Hepatocyte (in vitro differentiated cells): ENCODE data around the gene ARL2BP. TPM values are rescaled to one million over a fixed set of nuclear protein-coding genes. Genes with fewer than 3 reads are reported as not detected.

Source experiments
- DNase-seq: peaks from one replicate; pipeline ENCODE4 v3.0.0-alpha.2; 2016; ENCODE audit warnings: low spot score
- H2AFZ ChIP-seq: fragments of 200-600 bp; sonication (generic); 2 replicates; pipeline ENCODE4 v1.6.0; 2016; ENCODE audit warnings: antibody characterized with exemption, mild to moderate bottlenecking
- H3K27ac ChIP-seq: fragments of 200-600 bp; sonication (generic); 2 replicates; pipeline ENCODE4 v1.5.1; 2016; ENCODE audit warnings: mild to moderate bottlenecking
- H3K27me3 ChIP-seq: fragments of 200-600 bp; sonication (generic); 2 replicates; pipeline ENCODE4 v1.6.1; 2016
- H3K36me3 ChIP-seq: fragments of 200-600 bp; sonication (generic); replicated peaks from 2 replicates; pipeline ENCODE4 v1.5.1; 2016; ENCODE audit warnings: low read depth; ENCODE audit not compliant: insufficient read depth
- H3K4me1 ChIP-seq: fragments of 200-600 bp; sonication (generic); 2 replicates; pipeline ENCODE4 v1.5.1; 2016; ENCODE audit warnings: mild to moderate bottlenecking, moderate library complexity; ENCODE audit not compliant: insufficient read depth
- H3K4me2 ChIP-seq: fragments of 200-600 bp; sonication (generic); 2 replicates; pipeline ENCODE4 v1.6.0; 2016
- H3K4me3 ChIP-seq: fragments of 200-600 bp; sonication (generic); 2 replicates; pipeline ENCODE4 v1.5.1; 2016; ENCODE audit warnings: mild to moderate bottlenecking
- H3K79me2 ChIP-seq: fragments of 200-600 bp; sonication (generic); 2 replicates; pipeline ENCODE4 v1.6.0; 2017; ENCODE audit warnings: mild to moderate bottlenecking
- H3K9me2 ChIP-seq: fragments of 200-600 bp; sonication (generic); replicated peaks from 2 replicates; pipeline ENCODE4 v1.6.0; 2017; ENCODE audit warnings: mild to moderate bottlenecking; ENCODE audit not compliant: insufficient read depth
- H3K9me3 ChIP-seq: fragments of 200-600 bp; sonication (generic); 2 replicates; pipeline ENCODE4 v1.5.1; 2016; ENCODE audit warnings: low read depth, mild to moderate bottlenecking
- H4K20me1 ChIP-seq: fragments of 200-600 bp; sonication (generic); 2 replicates; pipeline ENCODE4 v1.6.0; 2016; ENCODE audit warnings: mild to moderate bottlenecking; ENCODE audit not compliant: insufficient read depth, poor library complexity, severe bottlenecking
- CTCF ChIP-seq: fragments of 200-600 bp; sonication (generic); IDR thresholded peaks from 2 replicates; pipeline ENCODE4 v1.5.1; 2016; ENCODE audit warnings: antibody characterized with exemption, mild to moderate bottlenecking; ENCODE audit not compliant: poor library complexity
- EZH2 ChIP-seq: fragments of 200-600 bp; sonication (generic); IDR thresholded peaks from 2 replicates; pipeline ENCODE4 v1.6.1; 2016; ENCODE audit warnings: antibody characterized with exemption, mild to moderate bottlenecking, borderline replicate concordance
- EZH2phosphoT487 ChIP-seq: fragments of 200-600 bp; sonication (generic); IDR thresholded peaks from one replicate; pipeline ENCODE4 v1.6.1; 2018; ENCODE audit warnings: antibody characterized with exemption, mild to moderate bottlenecking, low read depth, moderate library complexity; ENCODE audit not compliant: unreplicated experiment, severe bottlenecking
- WGBS: methylation state at CpG from one replicate; pipeline ENCODE4 v1.1.6; 2016; ENCODE audit warnings: low lambda C conversion rate; ENCODE audit errors: missing lambda C conversion rate; 5-methylcytosine and 5-hydroxymethylcytosine counted together
- polyA plus RNA-seq: library from polyadenylated mRNA; unstranded; fragments of >200 nt; fragmentation: Nextera tagmentation; extraction: Ambion mirVana; gene quantifications from 2 replicates; pipeline ENCODE4 v1.2.1, GENCODE V29; 2016
- total RNA-seq: library from RNA; depleted of rRNA; stranded (reverse); fragments of >200 nt; gene quantifications from 2 replicates; pipeline ENCODE4 v1.2.3, GENCODE V29; 2014

ARL2BP gene
- total and polyA plus RNA-seq, 2 experiments from 2014 or later = 102 to 105 TPM

- peaks cover 25% of the 10 kb centered on the region for H3K4me1 ChIP-seq
- H3K4me2 ChIP-seq = no peak overlapping the region
- peaks cover 13% of the 10 kb centered on the region for H3K79me2 ChIP-seq
- no peak overlapping the region for H2AFZ ChIP-seq
- no peak for DNase-seq
- H3K9me2 ChIP-seq = no peaks in the 10 kb centered on the region
- H4K20me1 ChIP-seq = no peaks in the 10 kb centered on the region
- no peaks in the 10 kb centered on the region for H3K27me3 ChIP-seq
- H3K36me3 ChIP-seq = no peaks in the 10 kb centered on the region
- no peak for TF ChIP-seq EZH2phosphoT487
- no peak for TF ChIP-seq EZH2
- TF ChIP-seq CTCF = no peak
- H3K27ac ChIP-seq = peak overlapping the region; percentile 85
- H3K9me3 ChIP-seq = no peaks in the 10 kb centered on the region
- H3K4me3 ChIP-seq = no peak overlapping the region
- 96% methylated on average over 9 of the region's 9 CpGs for WGBS
Observed at GRCh38 chr16:57261806-57262205, 16.7 kb downstream of the ARL2BP start.

GRCh38 chr16:57262841-57263540, 17.9 kb downstream of the ARL2BP start:
- H3K79me2 ChIP-seq = peaks cover 23% of the 10 kb centered on the region
- no peaks in the 10 kb centered on the region for H3K9me3 ChIP-seq
- H3K4me3 ChIP-seq = no peak overlapping the region
- no peaks in the 10 kb centered on the region for H3K9me2 ChIP-seq
- TF ChIP-seq EZH2phosphoT487 (no peak), CTCF (no peak), EZH2 (no peak)
- no peak overlapping the region for H3K4me2 ChIP-seq
- H4K20me1 ChIP-seq = no peaks in the 10 kb centered on the region
- H3K36me3 ChIP-seq = no peaks in the 10 kb centered on the region
- H3K27ac ChIP-seq = no peak overlapping the region
- H2AFZ ChIP-seq = no peak overlapping the region
- WGBS = 88% methylated on average over 17 of the region's 17 CpGs
- H3K27me3 ChIP-seq = no peaks in the 10 kb centered on the region
- H3K4me1 ChIP-seq = peaks cover 30% of the 10 kb centered on the region
- DNase-seq = no peak

- H3K36me3 ChIP-seq = no peaks in the 10 kb centered on the region
- H3K79me2 ChIP-seq = peaks cover 28% of the 10 kb centered on the region
- 95% methylated on average over 16 of the region's 18 CpGs for WGBS
- TF ChIP-seq EZH2phosphoT487 (no peak), CTCF (no peak), EZH2 (no peak)
- no peaks in the 10 kb centered on the region for H3K9me2 ChIP-seq
- no peaks in the 10 kb centered on the region for H3K9me3 ChIP-seq
- H3K4me1 ChIP-seq = peaks cover 37% of the 10 kb centered on the region
- H4K20me1 ChIP-seq = no peaks in the 10 kb centered on the region
- no peak overlapping the region for H3K4me2 ChIP-seq
- DNase-seq = no peak
- peak overlapping the region; percentile 99 for H3K27ac ChIP-seq
- H3K27me3 ChIP-seq = no peaks in the 10 kb centered on the region
- no peak overlapping the region for H2AFZ ChIP-seq
- H3K4me3 ChIP-seq = no peak overlapping the region
Observed at GRCh38 chr16:57263541-57264351, 18.7 kb downstream of the ARL2BP start.
